Measurements from ENCODE around the gene SLC22A8. TPM values are rescaled to one million over a fixed set of nuclear protein-coding genes. Genes with fewer than 3 reads are reported as not detected.

SLC22A8 gene
- total and polyA plus RNA-seq, 5 donors from 2014 or later, result not detected

GRCh38 chr11:62984451-62984991 is 31.1 kb downstream of the SLC22A8 start, which contains the start of gene SLC22A6:
TSS of gene SLC22A6 (minus strand) at chr11:62984967. CDS start at chr11:62984690, 277 bp downstream.
- H3K4me1 Mint-ChIP-seq, result no peaks in the 10 kb centered on the region
- no peaks in the 10 kb centered on the region for H3K4me1 ChIP-seq (ENCODE audit: control insufficient read depth, insufficient read depth, low read length, poor library complexity, severe bottlenecking)
- DNase-seq, result no peak
- no peak for ATAC-seq (ENCODE audit: low read depth in 2 of 2)
- H3K9me3 Mint-ChIP-seq, result peaks cover 0 to 1% (median 0%) of the 10 kb centered on the region in 7 donors
- no peak within 1 kb of the TSS for H3K4me3 ChIP-seq (ENCODE audit: low read depth, low read length)
- no peaks in the 10 kb centered on the region for H3K27me3 ChIP-seq (ENCODE audit: control insufficient read depth, insufficient read depth, low read length)
- H3K36me3 ChIP-seq (ENCODE audit: control insufficient read depth, insufficient read depth, low read length), result no peaks in the 10 kb centered on the region
- H3K27me3 Mint-ChIP-seq, result peaks cover 2% of the 10 kb centered on the region
- H3K27ac Mint-ChIP-seq, result no peak within 1 kb of the TSS
- no peaks in the 10 kb centered on the region for H3K36me3 Mint-ChIP-seq
- no peaks in the 10 kb centered on the region for H3K9me3 ChIP-seq (ENCODE audit: control insufficient read depth in 2 of 2, low read length in 2 of 2)
- no peak within 1 kb of the TSS for H3K4me3 Mint-ChIP-seq
- no peak within 1 kb of the TSS for H3K27ac ChIP-seq (ENCODE audit: insufficient read depth, low read length, poor library complexity, severe bottlenecking)

- DNase-seq (no peak), ATAC-seq (ENCODE audit: low read depth in 2 of 2) (peak in 1 of 2 donors; percentile 15)
- H3K4me1 ChIP-seq (ENCODE audit: control insufficient read depth, insufficient read depth, low read length, poor library complexity, severe bottlenecking), result no peaks in the 10 kb centered on the region
- H3K9me3 ChIP-seq (ENCODE audit: control insufficient read depth in 2 of 2, low read length in 2 of 2), result no peaks in the 10 kb centered on the region
- Mint-ChIP-seq H3K4me1 (no peaks in the 10 kb centered on the region), H3K27me3 (peaks cover 4% of the 10 kb centered on the region), H3K27ac (peak overlapping the region in 1 of 3 donors; percentile 90), H3K4me3 (no peak overlapping the region), H3K9me3 (peaks cover 0 to 1% (median 0%) of the 10 kb centered on the region in 7 donors), H3K36me3 (no peaks in the 10 kb centered on the region)
- H3K36me3 ChIP-seq (ENCODE audit: control insufficient read depth, insufficient read depth, low read length), result no peaks in the 10 kb centered on the region
- no peak overlapping the region for H3K4me3 ChIP-seq (ENCODE audit: low read depth, low read length)
- no peak overlapping the region for H3K27ac ChIP-seq (ENCODE audit: insufficient read depth, low read length, poor library complexity, severe bottlenecking)
- no peaks in the 10 kb centered on the region for H3K27me3 ChIP-seq (ENCODE audit: control insufficient read depth, insufficient read depth, low read length)
Measured at GRCh38 chr11:62983536-62984199, 32.0 kb downstream of the SLC22A8 start.

GRCh38 chr11:62981743-62982142 is 33.9 kb downstream of the SLC22A8 start:
- Histone ChIP-seq H3K27ac (ENCODE audit: insufficient read depth, low read length, poor library complexity, severe bottlenecking) (no peak overlapping the region), H3K27me3 (ENCODE audit: control insufficient read depth, insufficient read depth, low read length) (no peaks in the 10 kb centered on the region), H3K4me1 (ENCODE audit: control insufficient read depth, insufficient read depth, low read length, poor library complexity, severe bottlenecking) (no peaks in the 10 kb centered on the region), H3K36me3 (ENCODE audit: control insufficient read depth, insufficient read depth, low read length) (no peaks in the 10 kb centered on the region), H3K4me3 (ENCODE audit: low read depth, low read length) (no peak overlapping the region), H3K9me3 (ENCODE audit: control insufficient read depth in 2 of 2, low read length in 2 of 2) (no peaks in the 10 kb centered on the region)
- Mint-ChIP-seq H3K4me3 (no peak overlapping the region), H3K27me3 (peaks cover 4% of the 10 kb centered on the region), H3K27ac (no peak overlapping the region), H3K9me3 (peaks cover 0 to 1% (median 0%) of the 10 kb centered on the region in 7 donors), H3K4me1 (no peaks in the 10 kb centered on the region), H3K36me3 (no peaks in the 10 kb centered on the region)
- ATAC-seq (ENCODE audit: low read depth in 2 of 2) (no peak), DNase-seq (no peak)

GRCh38 chr11:62980133-62980760 is 35.4 kb downstream of the SLC22A8 start:
- H3K4me3 Mint-ChIP-seq, result peak overlapping the region in 1 of 4 donors; percentile 2
- H3K27ac Mint-ChIP-seq, result no peak overlapping the region

GRCh38 chr11:62976109-62976508 is 39.5 kb downstream of the SLC22A8 start:
- Mint-ChIP-seq H3K9me3 (peaks cover 0 to 1% (median 0%) of the 10 kb centered on the region in 7 donors), H3K27me3 (peaks cover 22% of the 10 kb centered on the region), H3K4me3 (no peak overlapping the region), H3K27ac (no peak overlapping the region), H3K36me3 (no peaks in the 10 kb centered on the region), H3K4me1 (no peaks in the 10 kb centered on the region)
- no peaks in the 10 kb centered on the region for H3K27me3 ChIP-seq (ENCODE audit: control insufficient read depth, insufficient read depth, low read length)
- DNase-seq, result no peak
- ATAC-seq (ENCODE audit: low read depth in 2 of 2), result no peak
- H3K27ac ChIP-seq (ENCODE audit: insufficient read depth, low read length, poor library complexity, severe bottlenecking), result no peak overlapping the region
- H3K9me3 ChIP-seq (ENCODE audit: control insufficient read depth in 2 of 2, low read length in 2 of 2), result no peaks in the 10 kb centered on the region
- H3K4me3 ChIP-seq (ENCODE audit: low read depth, low read length), result no peak overlapping the region
- H3K36me3 ChIP-seq (ENCODE audit: control insufficient read depth, insufficient read depth, low read length), result no peaks in the 10 kb centered on the region
- H3K4me1 ChIP-seq (ENCODE audit: control insufficient read depth, insufficient read depth, low read length, poor library complexity, severe bottlenecking), result no peaks in the 10 kb centered on the region

More at GRCh38 chr11:62980133-62980760, 35.4 kb downstream of the SLC22A8 start:
- H3K4me1 Mint-ChIP-seq, result no peaks in the 10 kb centered on the region
- no peaks in the 10 kb centered on the region for H3K9me3 ChIP-seq (ENCODE audit: control insufficient read depth in 2 of 2, low read length in 2 of 2)
- H3K36me3 Mint-ChIP-seq, result no peaks in the 10 kb centered on the region
- peaks cover 0 to 1% (median 0%) of the 10 kb centered on the region in 7 donors for H3K9me3 Mint-ChIP-seq
- H3K27me3 Mint-ChIP-seq, result peaks cover 8% of the 10 kb centered on the region
- no peaks in the 10 kb centered on the region for H3K27me3 ChIP-seq (ENCODE audit: control insufficient read depth, insufficient read depth, low read length)
- H3K4me3 ChIP-seq (ENCODE audit: low read depth, low read length), result no peak overlapping the region
- H3K4me1 ChIP-seq (ENCODE audit: control insufficient read depth, insufficient read depth, low read length, poor library complexity, severe bottlenecking), result no peaks in the 10 kb centered on the region
- DNase-seq (no peak), ATAC-seq (ENCODE audit: low read depth in 2 of 2) (no peak)
- H3K27ac ChIP-seq (ENCODE audit: insufficient read depth, low read length, poor library complexity, severe bottlenecking), result no peak overlapping the region
- H3K36me3 ChIP-seq (ENCODE audit: control insufficient read depth, insufficient read depth, low read length), result no peaks in the 10 kb centered on the region

GRCh38 chr11:62974848-62975522 is 40.7 kb downstream of the SLC22A8 start:
- no peaks in the 10 kb centered on the region for H3K4me1 ChIP-seq (ENCODE audit: control insufficient read depth, insufficient read depth, low read length, poor library complexity, severe bottlenecking)
- H3K4me3 ChIP-seq (ENCODE audit: low read depth, low read length), result no peak overlapping the region
- no peaks in the 10 kb centered on the region for H3K27me3 ChIP-seq (ENCODE audit: control insufficient read depth, insufficient read depth, low read length)
- Mint-ChIP-seq H3K27ac (no peak overlapping the region), H3K9me3 (peaks cover 0 to 1% (median 0%) of the 10 kb centered on the region in 7 donors), H3K27me3 (peaks cover 25% of the 10 kb centered on the region), H3K36me3 (no peaks in the 10 kb centered on the region), H3K4me1 (no peaks in the 10 kb centered on the region), H3K4me3 (no peak overlapping the region)
- ATAC-seq (ENCODE audit: low read depth in 2 of 2) (peak in 1 of 2 donors; percentile 37), DNase-seq (peak in 1 of 3 donors; percentile 5)
- H3K9me3 ChIP-seq (ENCODE audit: control insufficient read depth in 2 of 2, low read length in 2 of 2), result no peaks in the 10 kb centered on the region
- H3K27ac ChIP-seq (ENCODE audit: insufficient read depth, low read length, poor library complexity, severe bottlenecking), result no peak overlapping the region
- no peaks in the 10 kb centered on the region for H3K36me3 ChIP-seq (ENCODE audit: control insufficient read depth, insufficient read depth, low read length)

GRCh38 chr11:62965574-62965973 is 50.1 kb downstream of the SLC22A8 start:
- DNase-seq (no peak), ATAC-seq (ENCODE audit: low read depth in 2 of 2) (no peak)
- peaks cover 42% of the 10 kb centered on the region for H3K27me3 Mint-ChIP-seq

More at GRCh38 chr11:62965574-62965973, 50.1 kb downstream of the SLC22A8 start:
- H3K9me3 ChIP-seq (ENCODE audit: control insufficient read depth in 2 of 2, low read length in 2 of 2), result no peaks in the 10 kb centered on the region
- H3K27ac Mint-ChIP-seq, result no peak overlapping the region
- no peak overlapping the region for H3K4me3 Mint-ChIP-seq
- H3K27me3 ChIP-seq (ENCODE audit: control insufficient read depth, insufficient read depth, low read length), result peaks cover 15% of the 10 kb centered on the region
- H3K4me1 ChIP-seq (ENCODE audit: control insufficient read depth, insufficient read depth, low read length, poor library complexity, severe bottlenecking), result no peaks in the 10 kb centered on the region
- peaks cover 0 to 2% (median 0%) of the 10 kb centered on the region in 7 donors for H3K9me3 Mint-ChIP-seq
- H3K27ac ChIP-seq (ENCODE audit: insufficient read depth, low read length, poor library complexity, severe bottlenecking), result no peak overlapping the region
- no peaks in the 10 kb centered on the region for H3K36me3 ChIP-seq (ENCODE audit: control insufficient read depth, insufficient read depth, low read length)
- no peak overlapping the region for H3K4me3 ChIP-seq (ENCODE audit: low read depth, low read length)
- H3K4me1 Mint-ChIP-seq, result no peaks in the 10 kb centered on the region
- H3K36me3 Mint-ChIP-seq, result no peaks in the 10 kb centered on the region
